Measurements from ENCODE around the gene SPATA2L.
A peak's percentile ranks its signal among the peaks of the same experiment; 100 is the strongest.

The SPATA2L gene, protein sequence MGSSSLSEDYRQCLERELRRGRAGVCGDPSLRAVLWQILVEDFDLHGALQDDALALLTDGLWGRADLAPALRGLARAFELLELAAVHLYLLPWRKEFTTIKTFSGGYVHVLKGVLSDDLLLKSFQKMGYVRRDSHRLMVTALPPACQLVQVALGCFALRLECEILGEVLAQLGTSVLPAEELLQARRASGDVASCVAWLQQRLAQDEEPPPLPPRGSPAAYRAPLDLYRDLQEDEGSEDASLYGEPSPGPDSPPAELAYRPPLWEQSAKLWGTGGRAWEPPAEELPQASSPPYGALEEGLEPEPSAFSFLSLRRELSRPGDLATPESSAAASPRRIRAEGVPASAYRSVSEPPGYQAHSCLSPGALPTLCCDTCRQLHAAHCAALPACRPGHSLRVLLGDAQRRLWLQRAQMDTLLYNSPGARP

GRCh38 chr16:89701425-89702406 is at the start of gene SPATA2L:
TSS of gene SPATA2L (minus strand) at chr16:89701705. CDS start at chr16:89701232, 473 bp downstream.
- DNase-seq, result peak; percentile 93

DNA sequence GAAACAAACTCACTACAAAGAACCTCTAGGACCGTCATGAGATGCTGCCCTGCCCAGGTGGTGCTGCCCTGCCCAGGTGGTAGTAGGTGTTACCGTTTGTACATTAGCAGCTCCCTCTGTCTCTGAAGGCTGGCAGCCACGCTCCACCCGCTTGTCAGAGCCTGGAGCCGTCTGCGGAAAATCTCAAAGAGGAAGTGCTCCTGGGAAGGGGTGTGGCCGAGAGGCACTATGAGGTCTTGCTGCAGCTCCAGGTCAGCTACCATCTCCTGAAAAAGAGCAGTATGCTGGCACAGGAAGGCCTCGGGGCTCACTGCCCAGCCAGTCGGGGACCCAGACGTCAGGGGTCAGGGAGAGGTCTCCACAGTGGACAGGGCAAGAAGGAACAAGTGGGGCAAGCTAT is 48.1 kb upstream of the SPATA2L start:
- peak; percentile 79 for DNase-seq

DNA sequence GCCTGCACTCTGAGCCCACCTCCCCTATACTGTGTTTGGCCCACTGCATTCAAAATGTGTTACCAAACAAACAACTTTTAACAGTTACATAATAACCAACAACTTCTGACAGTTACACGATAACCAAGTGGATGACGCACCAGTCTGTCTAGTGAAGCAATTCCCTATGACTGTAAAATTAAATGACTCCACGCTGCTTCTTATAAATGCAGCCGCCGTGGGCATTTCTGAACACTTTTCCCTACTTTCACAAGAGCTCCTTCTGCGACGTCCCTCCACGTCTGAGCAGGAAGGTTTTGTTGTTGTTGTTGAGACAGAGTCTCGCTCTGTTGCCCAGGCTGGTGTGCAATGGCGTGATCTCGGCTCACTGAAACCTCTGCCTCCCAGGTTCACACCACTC is 47.4 kb upstream of the SPATA2L start:
- peak; percentile 24 for DNase-seq

GRCh38 chr16:89748076-89748475 is 46.6 kb upstream of the SPATA2L start:
- DNase-seq, result no peak

DNA sequence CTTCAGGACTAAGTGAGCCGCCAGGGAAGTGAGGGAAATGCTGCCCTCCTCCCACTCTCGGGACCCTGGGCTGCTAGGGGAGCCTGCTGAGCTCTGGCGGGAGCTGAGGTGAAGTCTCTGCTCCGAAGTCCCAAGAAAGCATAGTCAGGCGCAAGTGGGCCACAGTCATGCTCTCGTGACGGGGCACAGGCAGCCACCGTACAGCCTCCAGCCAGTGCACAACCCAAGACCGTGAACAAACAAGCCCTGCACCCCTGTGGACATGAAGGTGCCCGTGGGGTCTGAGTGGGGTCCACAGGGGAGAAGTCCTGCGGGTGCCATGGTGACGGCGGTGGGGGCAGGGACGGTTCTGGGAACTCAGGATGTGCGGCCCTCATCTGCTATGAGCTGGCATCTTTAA is 44.5 kb upstream of the SPATA2L start:
- DNase-seq, result no peak

- no peak for DNase-seq
These were observed 43.3 kb upstream of the SPATA2L start for GRCh38 chr16:89744813-89745212.

- DNase-seq, result no peak
These were observed 41.4 kb upstream of the SPATA2L start for GRCh38 chr16:89742948-89743347.

DNA sequence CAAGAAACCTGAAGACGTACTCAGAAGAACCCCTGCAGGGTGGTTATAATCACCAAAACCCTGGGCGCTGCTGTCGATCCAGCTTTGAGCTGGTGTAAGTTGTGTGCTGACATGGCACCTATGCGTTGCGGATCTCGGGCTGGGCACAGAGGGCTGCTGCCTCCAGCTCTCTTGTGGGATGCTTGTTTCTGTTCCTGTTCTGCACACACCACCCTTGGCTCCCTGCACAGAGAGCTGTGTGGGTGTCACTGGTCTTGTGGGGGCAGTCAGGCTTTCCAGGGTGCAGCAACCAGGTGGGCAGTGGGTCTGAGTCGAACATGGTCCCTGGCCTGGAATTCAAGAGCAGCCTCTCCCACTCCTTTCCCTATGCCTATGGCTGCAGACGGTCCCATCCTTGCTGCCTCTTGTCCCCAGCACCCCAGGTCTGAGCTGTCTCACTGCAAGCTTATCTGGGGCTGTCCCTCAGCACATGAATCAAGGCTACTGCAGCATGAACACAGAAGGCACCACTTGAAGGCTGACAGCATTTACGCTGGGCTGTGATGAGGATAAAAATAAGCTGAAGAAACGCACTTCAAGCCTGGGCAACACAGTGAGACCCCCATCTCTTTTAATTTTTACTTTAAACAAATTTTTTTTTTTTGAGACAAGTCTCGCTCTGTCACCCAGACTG is 40.0 kb upstream of the SPATA2L start:
- DNase-seq, result no peak

DNA sequence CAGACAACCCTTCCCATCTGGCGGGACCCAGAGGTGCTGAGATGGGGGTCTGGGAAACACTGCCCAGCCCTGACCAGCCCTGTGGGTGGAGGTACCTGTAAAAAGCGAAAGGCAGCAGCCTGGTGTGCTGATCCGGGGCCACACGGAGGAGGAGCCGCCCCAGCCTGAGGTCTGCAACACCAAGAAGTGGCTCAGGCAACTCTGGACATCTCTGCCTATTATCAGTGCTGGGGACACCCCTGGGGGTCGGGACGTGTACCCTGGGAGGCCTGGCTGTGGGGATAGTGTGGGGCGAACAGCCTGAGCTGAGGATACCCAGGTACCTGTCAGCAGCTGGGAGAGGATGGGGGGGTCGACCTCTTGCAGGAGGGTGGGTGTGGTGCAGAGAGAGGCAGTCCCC is 37.9 kb upstream of the SPATA2L start:
- no peak for DNase-seq

DNA sequence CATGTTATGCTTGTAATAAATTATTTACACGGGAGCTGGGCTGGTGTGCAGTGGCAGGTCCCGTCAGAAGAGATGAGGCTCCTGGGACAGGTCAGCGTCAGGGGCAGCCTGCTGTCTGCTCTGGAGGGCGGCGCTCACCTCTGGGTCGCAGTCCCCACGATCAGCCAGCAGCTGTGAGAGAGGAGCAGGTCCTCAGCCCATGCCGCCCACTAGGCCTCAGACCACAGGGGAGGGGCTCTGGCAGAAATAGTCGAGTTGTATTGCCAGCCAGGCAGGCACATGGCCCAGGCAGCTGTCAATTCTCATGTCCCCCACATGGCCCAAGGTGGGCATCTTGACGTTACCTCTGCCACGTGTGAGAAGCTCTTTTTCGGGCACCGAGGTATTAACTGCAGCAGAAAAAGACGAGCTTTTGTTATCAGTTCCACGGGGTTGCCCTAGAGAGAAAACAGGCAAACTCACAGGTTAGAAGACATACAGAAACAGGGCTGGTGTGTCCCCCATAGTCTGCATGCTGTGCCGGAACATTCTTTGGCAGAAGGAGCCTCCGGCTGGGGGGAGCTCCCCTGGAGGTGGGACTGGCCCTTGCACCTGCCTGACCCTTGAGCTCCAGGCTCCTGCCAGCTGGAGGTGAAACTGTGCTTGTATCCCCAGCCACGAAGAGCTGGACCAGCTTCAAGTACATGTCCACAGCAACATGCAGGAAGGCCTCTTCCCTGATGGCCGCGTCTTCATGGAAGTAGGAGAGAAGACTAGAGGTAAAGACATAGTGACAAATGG is 37.2 kb upstream of the SPATA2L start:
- no peak for DNase-seq

- no peak for DNase-seq
These were observed 36.5 kb upstream of the SPATA2L start for GRCh38 chr16:89738072-89738377.

- DNase-seq, result no peak
These were observed 36.0 kb upstream of the SPATA2L start for GRCh38 chr16:89737341-89738071.

DNA sequence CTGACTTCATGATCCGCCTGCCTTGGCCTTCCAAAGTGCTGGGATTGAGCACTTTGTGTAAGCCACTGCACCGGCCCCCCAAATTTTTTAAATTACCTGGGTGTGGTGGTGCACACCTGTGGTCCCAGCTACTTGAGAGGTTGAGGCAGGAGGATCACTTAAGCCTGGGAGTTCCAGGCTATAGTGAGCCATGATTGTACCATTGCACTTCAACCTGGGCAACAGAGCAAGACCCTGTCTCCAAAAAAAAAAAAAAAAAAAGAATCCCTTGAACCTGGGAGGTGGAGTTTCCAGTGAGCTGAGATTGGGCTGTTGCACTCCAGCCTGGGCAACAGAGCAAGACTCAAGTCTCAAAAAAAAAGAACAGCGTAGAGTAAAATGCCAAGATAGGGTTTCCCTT is 35.0 kb upstream of the SPATA2L start:
- DNase-seq, result no peak

- DNase-seq, result no peak
These were observed 32.3 kb upstream of the SPATA2L start for GRCh38 chr16:89733792-89734191.

DNA sequence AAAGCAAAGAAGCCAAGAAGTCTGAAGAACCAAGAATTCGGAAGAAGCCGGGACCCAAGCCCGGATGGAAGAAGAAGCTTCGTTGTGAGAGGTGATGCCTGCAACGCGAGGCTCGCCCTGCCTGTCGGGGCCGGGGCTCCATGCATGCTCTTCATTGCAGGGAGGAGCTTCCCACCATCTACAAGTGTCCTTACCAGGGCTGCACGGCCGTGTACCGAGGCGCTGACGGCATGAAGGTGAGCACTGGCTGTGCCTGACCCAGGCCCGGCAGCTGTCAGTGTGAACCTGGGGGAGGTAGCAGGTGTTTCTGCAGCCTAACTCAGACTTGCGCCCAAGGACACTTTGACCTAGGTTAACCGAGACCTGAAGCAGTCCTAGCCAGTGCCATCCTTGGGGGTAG is 31.8 kb upstream of the SPATA2L start:
- DNase-seq, result no peak

DNA sequence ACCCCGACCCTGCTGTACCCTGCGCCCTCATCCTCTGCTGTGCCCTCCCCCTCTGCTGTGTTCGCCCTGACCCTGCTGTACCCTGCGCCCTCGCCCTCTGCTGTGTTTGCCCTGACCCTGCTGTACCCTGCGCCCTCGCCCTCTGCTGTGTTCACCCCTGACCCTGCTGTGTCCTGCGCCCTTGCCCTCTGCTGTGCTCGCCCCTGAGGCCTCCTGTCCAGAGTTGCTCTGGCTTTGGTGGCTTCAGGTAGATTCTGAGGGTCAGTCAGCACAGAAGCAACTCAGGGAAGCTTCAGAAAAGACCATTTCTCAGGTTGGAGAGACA is 31.4 kb upstream of the SPATA2L start:
- DNase-seq, result no peak

GRCh38 chr16:89732142-89732917 is 30.8 kb upstream of the SPATA2L start:
- DNase-seq, result no peak

DNA sequence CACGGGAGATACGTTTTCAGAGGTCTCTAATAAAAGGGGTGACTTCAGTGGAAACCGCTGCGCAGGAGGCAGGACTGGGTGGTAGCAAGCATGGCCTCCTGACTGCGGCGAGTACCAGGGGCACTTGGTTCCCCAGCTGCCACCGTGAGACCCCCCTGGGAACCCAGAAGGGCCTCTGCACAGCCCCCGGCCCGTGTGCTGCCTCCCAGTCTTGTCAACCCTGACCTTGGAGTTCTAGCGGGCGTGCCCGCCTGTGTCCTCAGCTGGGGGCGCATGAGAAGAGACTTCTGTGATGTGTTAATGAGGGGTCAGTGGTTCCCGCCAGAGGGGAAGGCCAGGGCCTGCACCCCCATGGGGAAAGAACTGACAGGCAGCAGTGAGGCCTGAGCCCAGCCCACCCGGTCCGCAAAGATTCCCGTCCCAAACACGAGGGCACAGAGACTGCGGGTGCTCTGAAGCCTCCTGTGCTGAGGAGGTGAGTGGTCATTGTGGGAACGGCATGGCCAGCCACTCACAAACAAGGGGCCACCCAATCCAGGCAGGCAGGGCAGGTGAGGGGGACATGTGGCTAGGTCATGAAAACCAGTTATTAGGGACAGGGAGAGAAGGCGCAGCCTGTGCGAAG is 29.2 kb upstream of the SPATA2L start:
- no peak for DNase-seq

DNA sequence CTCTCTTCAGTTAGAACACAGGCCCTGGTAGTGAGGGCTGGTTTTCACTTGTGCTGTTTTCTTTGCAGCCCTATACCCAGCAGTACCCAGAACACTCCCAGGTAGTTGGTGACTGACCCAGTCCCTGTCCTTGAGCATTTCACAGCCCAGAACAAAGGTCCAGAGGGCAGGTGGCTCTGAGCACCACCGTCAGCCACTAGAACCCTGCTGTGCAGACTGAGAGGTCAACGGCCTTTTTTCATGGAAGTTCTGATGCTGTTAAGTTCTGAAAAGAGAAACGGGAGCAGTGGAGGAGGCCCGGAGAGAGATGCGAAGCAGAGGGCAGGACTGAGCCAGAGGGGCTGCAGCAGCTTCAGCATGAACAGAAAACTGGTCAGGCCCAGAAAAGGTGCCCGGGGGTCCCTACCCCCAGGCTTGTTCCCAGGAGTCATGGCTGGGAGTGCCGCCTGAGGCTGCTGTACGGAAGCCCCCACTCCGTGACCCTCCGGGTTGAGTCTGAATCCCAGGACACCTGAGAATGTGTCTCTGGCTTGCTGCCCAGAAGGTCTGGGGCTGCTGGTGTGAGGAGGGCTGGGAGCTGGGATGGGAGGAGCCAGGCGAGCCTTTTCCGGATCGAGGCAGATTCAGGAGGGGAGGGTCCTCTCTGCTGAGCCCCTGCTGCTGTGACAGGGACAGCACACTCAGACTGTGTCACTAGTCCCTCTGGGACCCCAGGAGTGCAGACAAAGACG is 28.5 kb upstream of the SPATA2L start:
- DNase-seq, result no peak

- no peak for DNase-seq
These were observed 27.8 kb upstream of the SPATA2L start for GRCh38 chr16:89729293-89729692.
